ENCODE measurements around the gene GRM7.

GRM7 gene

GRCh38 chr3:7038394-7038793 is 177.5 kb downstream of the GRM7 start:
- Histone ChIP-seq H3K27me3 (ENCODE audit: insufficient read depth, poor library complexity, severe bottlenecking) (no peaks in the 10 kb centered on the region), H3K4me3 (replicated peaks; ENCODE audit: insufficient read depth, low read length) (no peak overlapping the region), H3K27ac (replicated peaks) (no peak overlapping the region)
- TF ChIP-seq CTCF (IDR thresholded peaks at IDR 0.05; ENCODE audit: insufficient read depth, low read length) (no peak), POLR2AphosphoS5 (IDR thresholded peaks at IDR 0.05; ENCODE audit: low read depth) (no peak), SPI1 (IDR thresholded peaks at IDR 0.05; ENCODE audit: borderline replicate concordance, low read depth) (no peak), GABPA (IDR thresholded peaks at IDR 0.05; ENCODE audit: low read depth) (no peak)
- TF ChIP-seq, protein P1, sequence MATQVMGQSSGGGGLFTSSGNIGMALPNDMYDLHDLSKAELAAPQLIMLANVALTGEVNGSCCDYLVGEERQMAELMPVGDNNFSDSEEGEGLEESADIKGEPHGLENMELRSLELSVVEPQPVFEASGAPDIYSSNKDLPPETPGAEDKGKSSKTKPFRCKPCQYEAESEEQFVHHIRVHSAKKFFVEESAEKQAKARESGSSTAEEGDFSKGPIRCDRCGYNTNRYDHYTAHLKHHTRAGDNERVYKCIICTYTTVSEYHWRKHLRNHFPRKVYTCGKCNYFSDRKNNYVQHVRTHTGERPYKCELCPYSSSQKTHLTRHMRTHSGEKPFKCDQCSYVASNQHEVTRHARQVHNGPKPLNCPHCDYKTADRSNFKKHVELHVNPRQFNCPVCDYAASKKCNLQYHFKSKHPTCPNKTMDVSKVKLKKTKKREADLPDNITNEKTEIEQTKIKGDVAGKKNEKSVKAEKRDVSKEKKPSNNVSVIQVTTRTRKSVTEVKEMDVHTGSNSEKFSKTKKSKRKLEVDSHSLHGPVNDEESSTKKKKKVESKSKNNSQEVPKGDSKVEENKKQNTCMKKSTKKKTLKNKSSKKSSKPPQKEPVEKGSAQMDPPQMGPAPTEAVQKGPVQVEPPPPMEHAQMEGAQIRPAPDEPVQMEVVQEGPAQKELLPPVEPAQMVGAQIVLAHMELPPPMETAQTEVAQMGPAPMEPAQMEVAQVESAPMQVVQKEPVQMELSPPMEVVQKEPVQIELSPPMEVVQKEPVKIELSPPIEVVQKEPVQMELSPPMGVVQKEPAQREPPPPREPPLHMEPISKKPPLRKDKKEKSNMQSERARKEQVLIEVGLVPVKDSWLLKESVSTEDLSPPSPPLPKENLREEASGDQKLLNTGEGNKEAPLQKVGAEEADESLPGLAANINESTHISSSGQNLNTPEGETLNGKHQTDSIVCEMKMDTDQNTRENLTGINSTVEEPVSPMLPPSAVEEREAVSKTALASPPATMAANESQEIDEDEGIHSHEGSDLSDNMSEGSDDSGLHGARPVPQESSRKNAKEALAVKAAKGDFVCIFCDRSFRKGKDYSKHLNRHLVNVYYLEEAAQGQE (IDR thresholded peaks at IDR 0.05; ENCODE audit: insufficient replicate concordance, low read depth): no peak
- no peak for DNase-seq (ENCODE audit: low read depth in 1 of 2, low spot score in 1 of 2)

- no peaks in the 10 kb centered on the region for H3K27me3 ChIP-seq (ENCODE audit: insufficient read depth, poor library complexity, severe bottlenecking)
- H3K27ac ChIP-seq (replicated peaks): no peak overlapping the region
- DNase-seq (ENCODE audit: low read depth in 1 of 2, low spot score in 1 of 2): no peak
- no peak overlapping the region for H3K4me3 ChIP-seq (replicated peaks; ENCODE audit: insufficient read depth, low read length)
- TF ChIP-seq POLR2AphosphoS5 (IDR thresholded peaks at IDR 0.05; ENCODE audit: low read depth) (no peak), CTCF (IDR thresholded peaks at IDR 0.05; ENCODE audit: insufficient read depth, low read length) (no peak), SPI1 (IDR thresholded peaks at IDR 0.05; ENCODE audit: borderline replicate concordance, low read depth) (no peak)
- TF ChIP-seq, protein P1 (IDR thresholded peaks at IDR 0.05; ENCODE audit: insufficient replicate concordance, low read depth): no peak
Measured at GRCh38 chr3:7062714-7063113, 201.8 kb downstream of the GRM7 start.

GRCh38 chr3:7070461-7070860 is 209.5 kb downstream of the GRM7 start:
- DNase-seq (ENCODE audit: low read depth in 1 of 2, low spot score in 1 of 2): no peak
- TF ChIP-seq, protein P1 (IDR thresholded peaks at IDR 0.05; ENCODE audit: insufficient replicate concordance, low read depth): no peak
- no peak for TF ChIP-seq SPI1 (IDR thresholded peaks at IDR 0.05; ENCODE audit: borderline replicate concordance, low read depth)
- TF ChIP-seq GABPA (IDR thresholded peaks at IDR 0.05; ENCODE audit: low read depth): no peak
- TF ChIP-seq POLR2AphosphoS5 (IDR thresholded peaks at IDR 0.05; ENCODE audit: low read depth): no peak
- no peak for TF ChIP-seq CTCF (IDR thresholded peaks at IDR 0.05; ENCODE audit: insufficient read depth, low read length)
- H3K27me3 ChIP-seq (ENCODE audit: insufficient read depth, poor library complexity, severe bottlenecking): no peaks in the 10 kb centered on the region
- H3K27ac ChIP-seq (replicated peaks): no peak overlapping the region
- no peak overlapping the region for H3K4me3 ChIP-seq (replicated peaks; ENCODE audit: insufficient read depth, low read length)

Data from HL-60 (cell line).